GM12864 (cell line): Measurements from ENCODE around the gene KCNT1.

ENCODE experiments used
- DNase-seq: peaks from one replicate; pipeline ENCODE4 v3.0.0-alpha.2; 2011; ENCODE audit warnings: low read depth
- H3K4me3 ChIP-seq: 2 replicates; pipeline ENCODE4 v1.5.1; 2011; ENCODE audit warnings: mild to moderate bottlenecking, low read depth, low read length, control low read depth
- TF ChIP-seq, protein P1 (sequence below): IDR thresholded peaks from 2 replicates; pipeline ENCODE4 v1.5.1; 2011; ENCODE audit warnings: low read depth, mild to moderate bottlenecking, moderate library complexity, low read length, control low read depth, inconsistent platforms; ENCODE audit errors: missing control alignments

KCNT1 gene

GRCh38 chr9:135662758-135663450 is 39.1 kb upstream of the KCNT1 start, which contains the start of gene LCN9:
TSS of gene LCN9 (plus strand) at chr9:135663309. CDS start at chr9:135663322, 13 bp downstream.
- TF ChIP-seq, protein P1, sequence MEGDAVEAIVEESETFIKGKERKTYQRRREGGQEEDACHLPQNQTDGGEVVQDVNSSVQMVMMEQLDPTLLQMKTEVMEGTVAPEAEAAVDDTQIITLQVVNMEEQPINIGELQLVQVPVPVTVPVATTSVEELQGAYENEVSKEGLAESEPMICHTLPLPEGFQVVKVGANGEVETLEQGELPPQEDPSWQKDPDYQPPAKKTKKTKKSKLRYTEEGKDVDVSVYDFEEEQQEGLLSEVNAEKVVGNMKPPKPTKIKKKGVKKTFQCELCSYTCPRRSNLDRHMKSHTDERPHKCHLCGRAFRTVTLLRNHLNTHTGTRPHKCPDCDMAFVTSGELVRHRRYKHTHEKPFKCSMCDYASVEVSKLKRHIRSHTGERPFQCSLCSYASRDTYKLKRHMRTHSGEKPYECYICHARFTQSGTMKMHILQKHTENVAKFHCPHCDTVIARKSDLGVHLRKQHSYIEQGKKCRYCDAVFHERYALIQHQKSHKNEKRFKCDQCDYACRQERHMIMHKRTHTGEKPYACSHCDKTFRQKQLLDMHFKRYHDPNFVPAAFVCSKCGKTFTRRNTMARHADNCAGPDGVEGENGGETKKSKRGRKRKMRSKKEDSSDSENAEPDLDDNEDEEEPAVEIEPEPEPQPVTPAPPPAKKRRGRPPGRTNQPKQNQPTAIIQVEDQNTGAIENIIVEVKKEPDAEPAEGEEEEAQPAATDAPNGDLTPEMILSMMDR: no peak
- no peak within 1 kb of the TSS for H3K4me3 ChIP-seq
- DNase-seq: no peak

GRCh38 chr9:135663451-135663770 is 38.6 kb upstream of the KCNT1 start:
- no peak overlapping the region for H3K4me3 ChIP-seq
- no peak for DNase-seq
- TF ChIP-seq, protein P1: no peak

DNA sequence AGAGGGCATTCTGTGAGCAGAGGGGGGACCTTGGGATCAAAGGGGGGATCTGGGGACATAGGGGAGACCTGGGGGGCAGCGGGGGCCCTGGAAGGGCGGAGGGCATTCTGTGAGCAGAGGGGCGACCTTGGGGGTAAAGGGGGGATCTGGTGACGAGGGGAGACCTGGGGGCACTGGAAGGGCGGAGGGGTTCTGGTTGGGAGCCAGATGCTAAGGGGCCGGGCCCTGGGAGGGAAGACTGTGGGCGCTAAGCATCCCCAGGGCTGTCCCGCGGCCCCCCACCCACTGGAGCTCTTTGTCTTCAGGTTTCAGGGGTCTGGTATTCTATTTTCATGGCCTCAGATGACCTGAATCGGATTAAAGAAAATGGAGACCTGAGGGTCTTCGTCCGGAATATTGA is 38.1 kb upstream of the KCNT1 start:
- TF ChIP-seq, protein P1: no peak
- H3K4me3 ChIP-seq: no peak overlapping the region
- DNase-seq: no peak

DNA sequence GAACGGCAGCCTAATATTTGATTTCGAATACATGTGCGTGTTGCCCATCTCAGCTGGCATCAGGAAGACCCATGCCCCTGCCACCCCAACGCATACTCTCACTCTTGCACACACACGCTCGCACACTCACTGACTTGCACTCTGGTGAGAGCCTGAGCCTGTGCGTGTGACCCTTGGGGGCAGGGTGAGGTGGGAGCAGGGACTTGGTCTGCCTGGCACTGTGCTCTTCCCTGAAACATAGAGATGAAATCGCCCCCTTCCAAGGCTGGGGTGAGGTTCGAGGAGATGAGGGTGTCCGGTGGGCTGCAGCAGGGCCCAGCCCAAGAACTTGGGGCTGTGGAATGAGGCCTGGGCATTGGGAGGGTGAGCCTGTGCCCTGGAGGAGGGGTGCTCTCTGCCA is 37.7 kb upstream of the KCNT1 start:
- no peak overlapping the region for H3K4me3 ChIP-seq
- TF ChIP-seq, protein P1: no peak
- DNase-seq: no peak

- no peak for DNase-seq
- no peak overlapping the region for H3K4me3 ChIP-seq
- TF ChIP-seq, protein P1: no peak
Observed at GRCh38 chr9:135664801-135665794, 36.9 kb upstream of the KCNT1 start.

GRCh38 chr9:135665795-135666189 is 36.2 kb upstream of the KCNT1 start:
- no peak for DNase-seq
- no peak overlapping the region for H3K4me3 ChIP-seq

More at GRCh38 chr9:135665795-135666189, 36.2 kb upstream of the KCNT1 start:
- TF ChIP-seq, protein P1: no peak
